Measurements from ENCODE around the gene GFRA1.

DNA sequence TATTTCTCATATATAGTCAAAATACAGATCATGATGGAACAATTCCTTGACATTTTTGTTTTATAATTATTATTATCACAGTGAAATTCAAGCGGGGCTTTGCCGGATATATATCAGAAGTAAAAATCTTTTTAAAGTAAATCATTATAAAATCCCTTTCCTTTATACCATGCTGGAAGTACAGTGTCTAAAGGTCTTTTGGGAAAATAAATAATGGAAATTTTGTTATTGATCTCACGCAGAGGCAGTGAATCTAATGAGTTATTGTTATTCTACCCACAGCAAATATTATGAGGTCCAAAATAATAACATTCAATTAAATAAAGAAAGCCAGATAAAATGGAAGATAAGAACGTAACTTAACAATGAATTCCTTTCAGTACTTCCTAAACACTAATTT, 33.8 kb downstream of the GFRA1 start:
- TF ChIP-seq, protein P1, sequence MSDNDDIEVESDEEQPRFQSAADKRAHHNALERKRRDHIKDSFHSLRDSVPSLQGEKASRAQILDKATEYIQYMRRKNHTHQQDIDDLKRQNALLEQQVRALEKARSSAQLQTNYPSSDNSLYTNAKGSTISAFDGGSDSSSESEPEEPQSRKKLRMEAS (IDR thresholded peaks at IDR 0.05; ENCODE audit: low read depth, low read length): no peak
- TF ChIP-seq, protein P2, sequence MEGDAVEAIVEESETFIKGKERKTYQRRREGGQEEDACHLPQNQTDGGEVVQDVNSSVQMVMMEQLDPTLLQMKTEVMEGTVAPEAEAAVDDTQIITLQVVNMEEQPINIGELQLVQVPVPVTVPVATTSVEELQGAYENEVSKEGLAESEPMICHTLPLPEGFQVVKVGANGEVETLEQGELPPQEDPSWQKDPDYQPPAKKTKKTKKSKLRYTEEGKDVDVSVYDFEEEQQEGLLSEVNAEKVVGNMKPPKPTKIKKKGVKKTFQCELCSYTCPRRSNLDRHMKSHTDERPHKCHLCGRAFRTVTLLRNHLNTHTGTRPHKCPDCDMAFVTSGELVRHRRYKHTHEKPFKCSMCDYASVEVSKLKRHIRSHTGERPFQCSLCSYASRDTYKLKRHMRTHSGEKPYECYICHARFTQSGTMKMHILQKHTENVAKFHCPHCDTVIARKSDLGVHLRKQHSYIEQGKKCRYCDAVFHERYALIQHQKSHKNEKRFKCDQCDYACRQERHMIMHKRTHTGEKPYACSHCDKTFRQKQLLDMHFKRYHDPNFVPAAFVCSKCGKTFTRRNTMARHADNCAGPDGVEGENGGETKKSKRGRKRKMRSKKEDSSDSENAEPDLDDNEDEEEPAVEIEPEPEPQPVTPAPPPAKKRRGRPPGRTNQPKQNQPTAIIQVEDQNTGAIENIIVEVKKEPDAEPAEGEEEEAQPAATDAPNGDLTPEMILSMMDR (IDR thresholded peaks at IDR 0.05; ENCODE audit: low read depth, low read length): no peak
- TF ChIP-seq POLR2A (IDR thresholded peaks at IDR 0.05; ENCODE audit: extremely low read depth, insufficient read length): no peak
- TF ChIP-seq MYC (IDR thresholded peaks at IDR 0.05; ENCODE audit: low read depth, low read length): no peak

Data from NB4 (cell line).